Midbrain (tissue), 1 donor: ENCODE results near the gene ABCB9.
A peak's percentile ranks its signal among the peaks of the same experiment; 100 is the strongest.
"Not testable (repeated sequence)": the region's sequence is repeated elsewhere in the genome, so short reads cannot be mapped to it uniquely, and the experiment has no call there.

Experiments
- DNase-seq: peaks from one replicate; lab custom pipeline; 2025; lab: John Stamatoyannopoulos, UW

Gene ABCB9

DNA sequence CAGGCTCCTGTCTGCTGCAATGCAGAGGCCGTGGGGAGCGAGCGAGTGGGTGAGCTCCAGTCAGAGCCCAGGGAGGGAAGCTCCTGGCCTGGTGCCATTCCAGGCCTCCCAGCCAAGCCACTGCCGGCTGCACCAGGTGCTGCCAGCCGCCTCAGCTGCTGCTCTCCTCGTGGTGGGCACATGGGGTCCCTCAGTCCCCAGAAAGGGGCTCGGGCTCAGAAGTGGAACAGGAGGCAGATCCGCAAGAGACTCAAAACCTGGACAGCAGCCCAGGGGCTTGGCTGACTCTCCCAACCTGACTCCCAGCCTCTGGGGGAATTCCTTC is 2.4 kb downstream of the ABCB9 start:
- no peak for DNase-seq

DNA sequence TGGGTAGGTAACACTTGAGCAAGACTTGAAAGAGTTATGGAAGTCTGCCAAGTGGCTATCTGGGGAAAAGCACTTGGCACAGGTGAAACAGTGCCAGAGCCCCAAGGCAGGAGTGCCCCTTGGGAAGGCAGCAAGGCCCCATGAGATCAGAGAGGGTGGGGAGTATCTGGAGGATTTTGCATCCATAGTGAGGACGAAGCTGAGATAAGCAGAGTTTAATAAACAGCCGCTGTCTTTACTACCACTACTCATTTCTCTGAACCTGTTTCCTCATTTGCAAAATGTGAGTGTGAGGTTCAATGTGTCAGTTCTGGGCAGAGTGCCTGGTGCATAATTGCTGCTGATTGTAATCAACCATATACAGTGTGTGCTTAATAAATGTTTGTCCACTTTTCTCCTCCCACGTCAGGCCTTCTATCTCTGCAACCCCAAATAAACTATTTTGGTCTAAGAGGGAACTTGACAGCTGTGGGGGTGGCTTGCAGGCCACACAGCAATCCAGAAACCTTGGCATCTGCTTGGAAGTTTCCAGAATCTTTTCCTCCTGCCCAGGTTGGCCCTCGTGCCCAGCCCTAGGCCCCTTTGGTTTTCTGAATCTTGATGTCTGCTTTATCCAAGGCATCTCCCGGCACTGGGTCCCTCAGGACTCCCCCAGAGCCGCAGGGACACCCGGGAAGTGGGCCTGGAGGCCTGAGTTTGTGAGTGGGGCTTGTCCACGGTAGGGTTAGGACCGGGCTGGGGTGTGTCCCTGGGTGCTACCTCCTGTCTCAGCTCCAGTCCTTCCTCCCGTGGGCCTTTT is 4.5 kb downstream of the ABCB9 start:
- no peak for DNase-seq

DNA sequence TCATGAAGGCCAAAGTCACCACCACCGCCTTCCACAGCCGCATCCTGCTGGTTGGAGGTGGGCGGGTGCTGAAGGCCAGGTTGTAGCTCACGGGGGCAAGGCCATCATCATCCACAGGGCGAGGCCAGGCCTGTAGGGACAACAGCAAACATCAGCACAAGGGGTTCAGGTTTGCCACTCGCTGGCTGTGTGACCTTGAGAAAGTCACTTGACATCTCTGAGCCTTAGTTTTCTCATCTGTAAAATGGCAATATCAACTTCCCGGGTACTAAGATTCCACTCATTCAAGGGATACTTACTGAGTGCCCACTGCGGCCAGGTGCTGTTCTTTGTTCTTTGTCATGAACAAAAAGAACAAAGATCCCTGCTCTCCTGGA is 6.1 kb downstream of the ABCB9 start:
- no peak for DNase-seq

DNA sequence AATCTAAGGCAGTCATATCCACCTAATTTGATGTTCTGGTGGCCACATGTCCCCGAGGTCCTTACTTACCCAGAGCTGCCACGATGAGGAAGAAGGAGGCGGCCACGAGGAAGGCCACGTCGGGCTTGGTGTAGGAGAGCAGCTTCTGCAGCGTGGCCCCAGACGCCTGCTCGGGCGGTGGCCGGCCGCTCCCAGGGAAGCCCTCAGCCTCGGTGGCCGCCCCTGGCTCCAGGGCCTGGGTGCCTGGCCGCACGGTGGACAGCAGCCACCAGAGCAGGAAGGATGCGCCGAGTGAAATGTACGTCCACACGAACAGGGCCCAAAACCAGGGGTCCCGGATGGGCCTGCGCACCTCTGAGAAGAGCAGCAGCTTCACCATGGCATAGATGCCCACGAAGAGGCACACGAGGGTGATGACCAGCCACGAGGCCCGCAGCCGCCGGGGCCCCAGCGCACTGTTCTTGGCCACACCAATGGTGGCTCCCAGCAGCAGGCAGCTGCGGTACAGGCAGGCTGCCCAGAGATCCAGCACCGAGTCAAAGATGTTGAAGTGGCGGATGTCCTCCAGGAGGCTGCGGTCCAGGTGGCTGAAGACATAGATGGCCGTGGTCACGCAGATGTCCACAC is 6.6 kb downstream of the ABCB9 start:
- DNase-seq: no peak

DNA sequence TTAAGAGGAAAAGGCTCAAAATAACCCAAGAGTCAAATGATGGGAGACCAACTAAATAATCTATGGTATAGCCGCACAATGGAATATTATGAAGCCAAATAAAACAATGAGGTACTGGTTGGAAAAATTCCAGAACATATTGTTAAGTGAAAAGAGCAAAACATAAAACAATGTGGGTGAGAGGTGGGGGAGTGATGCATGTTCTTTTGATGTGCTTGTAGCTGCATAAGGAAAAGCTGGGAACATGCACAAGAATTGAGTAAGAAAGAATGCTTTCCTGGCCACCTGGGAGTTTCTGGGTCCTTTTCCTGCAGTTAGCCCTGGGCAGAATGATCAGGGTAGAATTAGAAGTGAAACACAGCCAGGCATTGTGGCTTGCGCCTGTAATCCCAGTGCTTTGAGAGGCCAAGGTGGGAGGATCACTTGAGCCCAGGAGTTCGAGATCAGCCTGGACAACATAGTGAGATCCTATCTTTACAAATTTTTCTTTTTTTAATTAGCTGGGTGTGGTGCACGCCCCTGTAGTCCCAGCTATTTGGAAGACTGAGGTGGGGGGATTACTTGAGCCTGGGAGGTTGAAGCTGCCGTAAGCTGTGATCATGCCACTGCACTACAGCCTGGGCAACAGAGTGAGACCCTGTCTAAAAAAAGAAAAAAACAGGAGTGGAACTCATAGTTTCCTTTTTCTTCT is 7.9 kb downstream of the ABCB9 start:
- no peak for DNase-seq

DNA sequence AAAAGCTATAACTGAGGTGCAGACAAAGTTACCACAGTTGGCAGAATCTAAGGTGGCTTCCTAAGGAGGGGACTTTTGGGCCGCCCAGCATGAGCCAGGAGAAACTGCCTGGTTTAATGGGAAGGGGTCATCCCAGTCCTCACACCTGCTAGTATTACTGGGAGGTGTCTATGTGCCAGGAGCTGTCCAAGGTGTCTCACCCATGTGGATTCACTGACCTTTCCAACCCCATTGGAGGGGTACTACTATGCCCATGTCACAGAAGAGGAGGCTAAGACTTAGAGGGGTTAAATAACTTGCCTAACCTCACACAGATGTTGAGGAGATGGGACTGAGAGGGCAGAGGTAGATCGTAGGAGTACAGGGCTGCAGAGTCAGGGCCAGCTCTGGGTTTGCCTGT is 10.2 kb downstream of the ABCB9 start:
- no peak for DNase-seq

DNA sequence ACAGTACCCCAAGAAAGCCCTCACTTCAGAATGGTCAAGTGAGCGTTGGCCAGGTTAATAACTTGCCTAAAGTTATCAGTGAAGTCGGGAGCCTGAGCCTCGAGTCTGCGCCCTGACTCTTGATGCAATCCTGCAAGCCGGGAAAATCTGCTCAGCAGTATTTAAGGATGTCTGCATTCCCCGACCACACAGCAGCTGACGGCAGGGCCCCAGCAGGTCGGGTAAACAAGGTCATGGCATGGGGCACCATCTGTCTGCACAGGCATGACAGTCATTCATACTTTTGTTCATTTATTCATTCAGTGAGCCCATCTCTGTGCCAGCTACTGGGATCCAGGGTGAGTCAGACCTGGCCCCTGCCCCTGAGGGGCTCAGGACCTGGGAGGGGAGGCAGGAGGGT is 11.1 kb downstream of the ABCB9 start:
- no peak for DNase-seq

DNA sequence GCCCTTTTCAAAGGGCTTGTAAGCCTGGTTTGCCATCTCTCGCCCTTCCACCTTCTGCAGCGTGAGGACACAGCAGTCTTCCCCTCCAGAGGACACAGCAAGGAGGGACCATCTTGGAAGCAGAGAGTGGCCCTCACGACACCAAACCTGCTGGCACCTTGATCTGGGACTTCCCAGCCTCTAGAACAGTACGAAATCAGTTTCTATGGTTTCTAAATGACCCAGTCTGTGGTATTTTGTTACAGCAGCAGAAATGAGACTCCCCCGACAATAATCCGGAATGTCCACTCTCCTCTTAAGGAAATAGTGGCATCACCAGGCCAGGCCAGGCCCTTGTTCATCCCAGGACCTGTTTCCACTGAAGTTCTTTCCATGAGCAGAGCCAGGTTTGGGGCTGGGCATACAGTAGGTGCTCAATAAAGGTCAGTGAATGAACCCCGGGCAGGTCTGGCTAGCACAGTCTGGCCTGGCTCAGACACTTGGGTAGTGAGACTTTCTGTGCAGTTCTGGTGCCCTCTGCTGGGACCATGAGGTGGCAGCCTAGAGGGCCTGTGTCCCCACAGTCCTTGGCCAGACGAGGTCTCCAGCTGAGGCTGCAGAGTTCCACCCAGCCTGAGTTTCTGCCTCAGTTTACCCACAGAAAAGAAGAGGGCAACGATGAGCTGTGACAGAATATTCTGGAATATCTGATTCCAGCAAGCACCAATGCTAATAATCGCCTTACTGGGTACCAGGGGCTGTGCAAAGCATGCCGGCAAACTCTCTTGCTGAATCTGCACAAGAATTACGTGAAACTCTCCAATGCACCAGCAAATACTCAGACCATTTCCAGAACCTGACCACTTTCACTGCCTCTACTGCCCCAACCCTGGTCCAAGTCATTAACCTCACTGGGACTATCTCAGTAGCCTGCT is 14.0 kb downstream of the ABCB9 start:
- DNase-seq: peak; percentile 85

DNA sequence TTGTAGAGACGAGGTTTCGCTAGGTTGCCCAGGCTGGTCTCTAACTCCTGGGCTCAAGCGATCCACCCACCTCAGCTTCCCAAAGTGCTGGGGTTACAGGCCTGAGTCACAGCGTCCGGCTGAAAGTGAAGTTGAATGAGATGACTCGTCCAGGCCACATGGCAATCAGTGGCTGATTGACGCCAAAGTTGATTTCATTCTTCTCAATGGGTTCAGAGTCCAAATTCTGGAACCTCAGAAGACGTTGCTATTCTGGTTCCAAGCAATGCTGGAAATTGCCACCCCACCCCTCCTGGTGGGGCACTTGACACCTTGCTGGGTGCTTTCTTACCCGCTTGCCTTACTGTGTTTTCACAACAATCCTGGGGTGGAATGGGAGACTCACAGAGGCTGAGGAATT is 14.9 kb downstream of the ABCB9 start:
- no peak for DNase-seq

DNA sequence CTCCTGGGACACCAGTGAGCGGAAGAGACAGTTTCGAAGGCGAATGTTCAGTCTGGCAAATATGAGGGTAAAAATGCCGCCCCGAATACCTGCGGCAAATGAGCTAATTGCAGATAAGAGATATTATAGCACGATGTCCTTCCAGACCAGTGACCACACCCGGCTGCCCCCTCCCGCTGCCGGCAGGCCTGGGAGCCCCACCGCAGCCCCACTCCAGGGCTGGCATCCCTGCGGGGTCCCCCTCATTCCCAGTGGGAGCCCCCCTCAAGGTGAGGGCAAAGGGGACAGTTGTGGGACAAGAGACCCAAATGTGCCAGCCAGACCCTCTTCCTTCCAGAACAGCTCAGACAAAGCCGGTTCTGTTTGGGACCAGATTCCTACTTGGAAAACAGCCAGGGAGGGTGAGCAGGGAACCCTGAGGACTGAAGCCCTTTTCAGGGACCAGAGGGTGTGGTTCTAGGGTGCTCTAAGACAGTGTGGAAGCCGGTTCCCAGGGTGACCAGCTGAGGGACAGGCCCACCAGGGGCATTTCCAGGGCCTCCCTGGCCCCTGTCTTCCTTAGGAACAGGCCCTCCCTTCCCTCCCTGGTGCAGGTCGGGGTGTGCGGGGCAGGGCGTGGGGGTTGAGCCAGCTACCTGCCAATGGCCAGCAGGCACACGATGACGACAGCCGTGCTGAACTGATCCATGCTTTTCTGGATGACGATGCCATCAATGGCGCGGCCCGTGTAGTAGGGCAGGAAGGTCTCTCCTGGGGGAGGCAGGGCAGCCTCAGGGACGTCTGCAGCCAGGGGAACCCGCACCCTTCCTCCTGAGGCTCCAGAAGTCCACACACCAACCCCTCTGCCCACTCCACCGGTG is 16.2 kb downstream of the ABCB9 start:
- DNase-seq: no peak

DNA sequence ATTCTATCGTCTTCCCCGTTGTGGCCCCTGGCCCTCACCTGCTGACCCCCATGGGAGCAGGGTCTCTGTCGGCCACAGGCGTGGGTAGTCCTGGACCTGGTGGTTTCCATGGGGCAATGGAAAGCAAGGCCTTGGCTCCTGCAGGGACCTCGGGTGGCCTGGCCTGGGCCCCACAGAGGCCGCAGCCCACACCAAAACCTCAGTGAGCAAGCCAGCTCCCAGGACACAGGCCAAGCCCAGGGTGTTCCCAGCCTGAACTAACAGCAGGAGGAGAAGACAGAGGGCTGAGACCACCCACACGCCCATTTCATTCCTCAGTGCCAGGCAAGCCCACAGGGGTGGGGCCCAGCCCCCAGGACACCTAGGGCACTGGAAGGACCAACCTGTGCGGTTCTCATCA is 16.9 kb downstream of the ABCB9 start:
- no peak for DNase-seq

DNA sequence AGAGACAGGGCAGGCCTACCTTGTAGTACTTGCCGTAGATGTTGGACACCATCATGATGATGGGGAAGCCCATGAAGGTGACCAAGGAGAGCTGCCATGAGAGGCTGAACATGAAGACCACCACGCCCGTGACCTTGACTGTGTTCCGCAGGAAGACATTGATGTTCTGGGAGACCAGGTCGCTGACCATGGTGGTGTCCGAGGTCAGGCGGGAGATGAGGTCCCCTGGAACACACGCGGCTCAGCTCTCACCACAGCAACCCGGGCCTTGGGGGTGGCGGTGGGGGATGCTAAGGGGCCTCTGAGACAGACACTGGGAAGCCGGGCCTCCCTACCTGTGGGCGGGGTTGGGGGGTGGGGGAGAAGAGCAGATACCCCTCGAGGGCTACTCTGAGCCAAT is 17.7 kb downstream of the ABCB9 start:
- no peak for DNase-seq

DNA sequence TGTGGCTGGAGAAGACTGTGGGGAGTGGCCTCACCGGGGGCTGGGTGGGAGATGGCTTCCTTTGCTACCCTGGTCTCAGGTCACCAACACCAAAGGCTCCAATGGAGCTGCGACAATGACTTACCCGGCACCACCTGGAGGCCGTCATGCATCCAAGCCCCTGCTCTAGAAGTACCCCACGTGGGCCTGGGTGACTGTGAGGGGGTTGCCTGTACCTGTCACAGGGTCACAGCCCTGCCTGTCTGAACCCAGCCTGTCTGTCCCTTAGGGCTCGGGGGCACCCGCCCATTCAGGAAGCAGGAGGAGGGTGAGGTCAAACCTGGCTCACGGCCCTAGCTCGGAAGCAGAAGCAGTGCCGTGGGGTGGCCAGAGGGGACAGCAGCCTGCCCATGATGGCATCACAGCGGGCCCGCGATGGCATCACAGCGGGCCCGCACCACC is 18.9 kb downstream of the ABCB9 start:
- no peak for DNase-seq

DNA sequence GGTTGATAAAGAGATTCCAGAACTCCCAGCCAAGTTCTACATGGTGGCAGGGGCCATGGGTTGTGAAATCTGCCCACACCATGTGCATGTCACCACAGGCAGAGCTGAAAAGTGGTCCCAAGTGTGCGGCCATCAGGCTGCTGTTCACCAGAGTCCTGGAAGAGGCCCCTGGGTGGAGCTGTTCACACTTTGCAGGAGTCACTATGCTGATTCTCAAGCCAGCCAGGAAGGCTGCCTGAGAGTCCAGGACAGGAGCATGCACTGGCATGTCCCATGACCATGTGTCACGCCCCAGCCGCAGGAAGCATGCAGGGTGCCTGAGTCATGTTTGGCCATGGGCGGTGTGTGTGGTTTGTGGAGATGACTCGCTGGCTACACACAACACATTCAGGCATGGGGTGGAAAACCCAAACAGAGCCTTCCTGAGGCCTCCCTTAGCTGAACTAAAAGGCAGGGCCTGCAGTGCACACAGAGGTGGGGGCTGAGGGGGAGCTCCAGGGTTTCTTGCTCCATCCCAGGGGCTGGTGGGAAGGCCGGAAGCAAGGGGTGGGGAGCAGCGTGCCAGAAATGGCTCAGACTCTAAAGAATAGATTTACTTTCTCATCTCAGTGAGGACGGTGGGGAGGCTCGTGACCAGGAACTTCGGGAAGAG is 19.4 kb downstream of the ABCB9 start:
- no peak for DNase-seq

DNA sequence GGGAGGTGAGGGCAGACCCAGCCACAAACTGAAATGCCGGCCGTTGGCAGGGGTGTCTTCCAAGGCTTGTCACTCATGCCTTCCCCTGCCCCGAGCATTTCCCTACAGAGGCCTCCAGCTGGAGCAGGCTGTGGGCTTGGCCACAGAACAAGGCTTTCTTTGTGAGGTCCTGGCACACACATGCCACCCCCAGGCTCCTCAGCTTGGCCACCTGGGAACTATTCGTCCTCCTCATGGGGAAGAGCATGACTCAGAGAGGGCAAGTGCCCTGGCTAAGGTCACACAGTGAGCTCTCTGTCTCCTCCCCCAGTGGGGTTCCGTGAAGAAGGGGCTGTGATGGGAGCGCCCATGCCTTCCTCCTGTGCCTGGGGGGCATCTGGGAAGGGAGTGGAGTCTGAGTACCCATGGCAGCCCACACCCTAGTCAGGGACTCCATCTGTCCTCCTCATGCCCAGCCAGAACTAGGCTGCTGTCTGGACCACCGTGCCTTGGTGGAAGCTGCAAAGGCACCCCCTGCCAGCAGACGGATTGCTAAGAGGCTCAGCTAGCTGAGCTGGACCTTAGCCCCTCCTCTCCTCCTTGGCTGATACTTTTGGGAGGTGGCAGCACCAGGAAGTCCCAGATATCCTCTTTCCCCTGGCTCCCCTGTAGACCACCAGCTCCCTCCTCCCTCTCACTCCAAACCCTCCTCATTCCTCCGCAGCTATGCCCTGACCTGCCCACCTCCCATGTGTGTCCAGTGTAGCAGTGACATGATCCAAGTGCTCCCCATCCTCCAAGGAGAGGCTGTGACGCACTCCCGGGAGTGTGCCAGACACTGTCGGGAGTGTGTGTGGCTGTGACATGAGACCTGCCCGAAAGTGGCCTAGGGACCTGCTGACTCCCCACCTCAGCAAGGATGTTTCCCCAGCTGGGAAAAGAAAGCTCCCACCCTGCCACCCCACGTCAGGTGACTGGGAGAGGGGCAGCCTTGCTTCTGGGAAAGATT is 21.4 kb downstream of the ABCB9 start:
- peak; percentile 85 for DNase-seq

DNA sequence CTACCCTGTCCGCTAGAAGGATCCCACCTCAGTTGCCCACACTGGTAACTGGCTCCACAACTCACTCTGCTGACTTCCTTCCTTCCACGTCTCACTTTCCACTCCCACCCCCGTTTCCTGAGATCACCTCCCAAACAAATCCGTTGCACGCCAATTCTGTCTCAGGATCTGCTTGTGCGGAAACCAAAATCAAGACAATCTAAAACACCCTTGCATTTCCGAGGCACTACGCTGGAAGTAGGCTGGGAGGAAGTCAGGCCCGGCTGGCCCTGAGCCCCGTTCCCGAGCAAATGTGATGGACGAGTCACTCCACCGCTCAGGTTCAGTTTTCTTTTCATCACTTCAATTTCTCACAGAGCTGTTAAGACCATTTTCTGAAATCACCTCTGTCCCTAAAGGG is 23.1 kb downstream of the ABCB9 start:
- DNase-seq: no peak

DNA sequence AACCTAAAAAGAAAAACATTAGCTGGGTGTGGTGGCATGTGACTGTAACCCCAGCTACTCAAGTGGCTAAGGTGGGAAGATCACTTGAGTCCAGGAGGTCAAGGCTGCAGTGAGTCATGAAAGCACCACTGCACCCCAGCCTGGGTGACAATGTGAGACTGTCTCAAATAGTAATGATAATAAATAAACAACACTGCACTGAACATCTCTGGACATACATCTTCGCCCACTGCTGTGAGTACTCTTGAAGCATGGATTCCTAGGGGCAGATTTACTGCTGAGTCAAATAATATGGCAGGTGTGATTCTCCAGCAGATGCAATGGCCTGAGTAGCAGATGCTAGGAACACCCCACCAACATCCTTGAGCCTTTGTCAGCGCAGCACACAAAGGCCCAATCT is 23.6 kb downstream of the ABCB9 start:
- no peak for DNase-seq

DNA sequence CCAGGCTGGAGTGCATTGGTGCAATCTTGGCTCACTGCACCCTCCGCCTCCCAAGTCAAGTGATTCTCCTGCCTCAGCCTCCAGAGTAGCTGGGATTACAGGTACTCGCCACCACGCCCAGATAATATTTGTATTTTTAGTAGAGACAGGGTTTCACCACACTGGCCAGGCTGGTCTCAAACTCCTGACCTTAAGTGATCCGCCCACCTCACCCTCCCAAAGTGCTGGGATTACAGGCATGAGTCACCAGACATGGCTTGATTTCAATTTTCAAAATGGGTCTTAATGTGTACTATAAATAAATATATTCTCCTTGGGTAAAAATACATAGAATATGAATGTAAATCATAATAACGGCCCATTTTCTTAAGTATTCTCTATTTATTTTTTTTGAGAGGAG is 24.9 kb downstream of the ABCB9 start:
- not testable (repeated sequence) for DNase-seq

DNA sequence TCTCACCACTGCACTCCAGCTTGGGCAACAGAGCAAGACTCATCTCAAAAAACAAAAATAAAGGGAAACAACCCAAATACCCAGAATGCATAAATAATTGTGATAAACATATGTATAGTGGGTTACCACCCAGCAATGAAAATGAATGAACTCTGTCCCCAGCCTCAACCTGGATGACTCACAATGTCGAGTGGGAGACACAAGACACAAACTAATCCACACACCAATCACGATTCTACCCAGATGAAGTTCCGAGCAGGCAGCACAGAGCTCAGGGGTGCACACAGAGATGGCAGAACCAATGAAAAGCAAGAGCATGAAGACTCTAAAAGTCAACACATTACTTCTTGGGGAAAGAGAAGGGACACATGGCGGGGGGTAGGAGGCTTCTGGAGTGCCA is 27.1 kb downstream of the ABCB9 start:
- no peak for DNase-seq
